Stomach (tissue), 4 donors: ENCODE data around the gene CNTN5.

Source experiments
- CTCF ChIP-seq, 7 experiments: fragments of 450-650 bp in 4 of 7; fragments of 200-600 bp in 3 of 7; sonication (generic) in 3 of 7; IDR thresholded peaks; one replicate each; pipeline ENCODE4 v1.5.1; 2016 to 2019; ENCODE audit warnings: antibody characterized with exemption in 7 of 7, control low read depth in 2 of 7, mild to moderate bottlenecking in 1 of 7
- EP300 ChIP-seq: sonication (generic); formaldehyde crosslinking; IDR thresholded peaks from one replicate; pipeline ENCODE4 v1.6.1; 2017; ENCODE audit warnings: antibody characterized with exemption
- POLR2A ChIP-seq, 4 donors: fragments of 450-650 bp; IDR thresholded peaks; one replicate each; pipeline ENCODE4 v1.6.1; 2016; ENCODE audit warnings: antibody characterized with exemption in 4 of 4, control low read depth in 2 of 4, mild to moderate bottlenecking in 1 of 4, moderate library complexity in 1 of 4
- POLR2AphosphoS5 ChIP-seq, 3 donors: sonication (generic); formaldehyde crosslinking; IDR thresholded peaks; one replicate each; pipeline ENCODE4 v1.6.1; 2016; ENCODE audit warnings: antibody characterized with exemption in 3 of 3

GRCh38 chr11:100003985-100004384, 983.2 kb downstream of the CNTN5 start:
- TF ChIP-seq CTCF (IDR thresholded peaks at IDR 0.05) (no peak), EP300 (no peak), POLR2AphosphoS5 (IDR thresholded peaks at IDR 0.05) (no peak), POLR2A (IDR thresholded peaks at IDR 0.05) (no peak)
